ENCODE data around the gene GPR179.

Gene GPR179

GRCh38 chr17:38345743-38346142 is 2.0 kb upstream of the GPR179 start:
- DNase-seq = no peak

DNA sequence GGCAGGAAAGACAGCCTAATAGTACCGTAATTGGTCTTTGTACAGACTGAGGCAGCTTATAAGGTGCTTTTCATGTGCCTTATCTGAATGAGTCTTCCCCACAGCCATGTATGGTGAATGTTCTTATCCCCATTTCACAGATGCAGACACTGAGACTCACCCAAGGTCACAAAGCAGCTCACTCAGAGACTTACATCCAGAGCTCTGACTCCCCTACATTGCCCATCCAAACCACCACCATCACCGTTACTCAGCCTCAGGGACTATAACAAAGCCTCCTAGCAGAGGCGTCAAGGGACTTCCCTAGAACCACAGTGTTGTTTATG is 627 bp upstream of the GPR179 start:
- no peak for DNase-seq

DNA sequence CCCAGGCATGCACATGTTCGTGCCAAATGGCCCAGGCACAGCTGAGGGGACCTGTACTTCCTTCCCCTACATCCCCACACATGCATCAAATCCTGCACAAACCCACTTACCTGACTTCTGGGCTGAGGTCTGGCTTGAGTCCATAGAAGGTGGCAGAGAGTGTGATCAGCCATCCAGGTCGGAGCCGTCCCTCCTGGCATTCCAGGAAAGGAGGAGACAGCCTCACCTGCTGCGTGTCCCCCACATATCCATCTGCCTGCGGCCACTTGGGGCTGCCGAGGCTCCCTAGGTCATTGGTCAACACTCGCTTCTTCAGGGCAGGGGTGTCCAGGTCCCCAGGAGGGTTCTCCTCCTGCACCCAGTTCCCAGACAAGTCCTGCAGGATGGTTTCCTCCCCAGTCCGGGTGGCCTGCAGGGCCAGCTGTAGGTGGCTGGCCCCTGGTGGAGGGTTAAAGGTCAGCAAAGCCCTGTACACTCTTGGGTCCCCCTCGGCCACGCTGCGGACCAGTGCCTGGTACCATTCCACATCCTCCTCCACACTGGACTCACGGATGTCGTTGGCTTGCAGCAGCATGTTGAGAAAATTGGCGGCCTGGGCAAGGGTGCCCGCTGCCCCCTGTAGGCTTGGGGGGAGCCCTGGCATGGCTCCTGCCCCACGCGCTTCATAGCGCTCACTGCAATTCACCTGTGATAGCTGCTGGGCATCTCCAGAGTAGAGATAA is 709 bp downstream of the GPR179 start:
- DNase-seq = no peak

GRCh38 chr17:38341035-38341721 is 2.6 kb downstream of the GPR179 start:
- no peak for DNase-seq

DNA sequence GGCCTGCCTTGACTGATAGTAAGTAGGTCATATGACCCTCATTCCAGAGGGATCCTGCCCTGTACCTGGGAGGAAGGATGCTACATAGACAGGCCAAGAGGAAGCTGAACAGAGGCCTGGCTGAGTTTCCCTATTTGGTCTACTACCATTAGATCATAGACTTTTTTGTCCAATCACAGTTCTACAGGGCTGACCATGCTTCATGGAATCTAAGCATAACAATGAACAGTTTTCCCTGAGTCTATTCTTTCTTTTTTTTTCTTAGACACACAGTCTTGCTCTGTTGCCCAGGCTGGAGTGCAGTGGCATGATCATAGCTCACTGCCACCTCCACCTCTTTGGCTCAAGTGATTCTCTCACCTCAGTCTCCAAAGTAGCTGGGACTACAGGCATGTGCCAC is 3.9 kb downstream of the GPR179 start:
- DNase-seq = no peak

- no peak for DNase-seq
Measured at GRCh38 chr17:38338535-38338934, 5.2 kb downstream of the GPR179 start.

- no peak for DNase-seq
Measured at GRCh38 chr17:38338053-38338452, 5.7 kb downstream of the GPR179 start.

DNA sequence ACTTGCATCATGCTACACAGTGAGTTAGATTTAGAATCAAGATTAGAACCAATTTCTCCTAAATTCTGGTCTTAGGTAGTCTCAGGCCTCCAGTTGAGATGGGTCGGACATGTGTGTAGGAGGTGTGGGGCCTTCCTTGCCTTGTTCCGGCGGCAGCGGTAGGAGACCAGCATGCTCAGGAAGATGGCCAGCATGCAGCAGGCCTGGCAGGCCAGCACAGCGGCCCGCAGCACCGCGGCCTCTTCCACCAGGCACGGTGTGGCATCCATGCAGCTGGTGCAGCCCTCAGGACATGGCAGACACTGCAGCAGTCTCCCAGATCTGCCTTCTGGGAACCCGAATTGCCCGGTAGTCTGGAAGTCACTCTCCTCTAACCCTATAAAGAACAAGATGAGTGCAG is 6.9 kb downstream of the GPR179 start:
- DNase-seq = no peak

GRCh38 chr17:38334480-38335364 is 9.0 kb downstream of the GPR179 start:
- DNase-seq = no peak

DNA sequence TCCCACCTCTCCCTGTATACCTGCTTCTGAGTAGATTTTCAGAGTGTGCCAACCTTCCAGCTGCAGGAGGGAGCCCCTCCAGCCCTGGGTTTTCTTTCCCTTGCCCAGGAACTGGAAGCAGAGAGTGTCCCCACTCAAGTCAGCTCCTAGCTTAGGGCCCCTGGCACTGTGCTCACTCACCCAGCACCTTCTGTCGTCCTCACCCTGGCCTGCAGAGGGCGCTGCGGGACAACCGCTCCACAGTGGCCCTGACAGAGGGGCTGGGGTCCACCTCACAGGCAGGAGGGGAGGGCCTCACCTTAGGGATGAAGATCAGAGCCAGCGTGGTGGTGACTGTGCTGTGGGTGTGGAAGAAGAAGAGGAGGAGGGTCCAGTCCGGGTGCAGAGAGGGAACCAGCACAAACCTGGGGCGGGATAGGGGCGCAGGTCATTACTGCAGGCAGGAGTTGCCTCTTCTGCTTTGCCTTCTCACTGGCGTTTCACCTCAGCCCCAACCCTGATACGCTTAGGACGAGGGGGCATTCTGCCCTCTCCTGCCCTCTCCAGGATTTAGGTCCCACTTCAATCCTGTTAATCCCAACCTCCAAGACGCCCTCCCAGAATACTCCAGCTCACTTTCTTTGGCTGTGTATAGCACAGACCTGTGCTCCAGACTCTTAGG is 10.0 kb downstream of the GPR179 start:
- DNase-seq = peak in 2 of 4 experiments; percentile 3 to 15

DNA sequence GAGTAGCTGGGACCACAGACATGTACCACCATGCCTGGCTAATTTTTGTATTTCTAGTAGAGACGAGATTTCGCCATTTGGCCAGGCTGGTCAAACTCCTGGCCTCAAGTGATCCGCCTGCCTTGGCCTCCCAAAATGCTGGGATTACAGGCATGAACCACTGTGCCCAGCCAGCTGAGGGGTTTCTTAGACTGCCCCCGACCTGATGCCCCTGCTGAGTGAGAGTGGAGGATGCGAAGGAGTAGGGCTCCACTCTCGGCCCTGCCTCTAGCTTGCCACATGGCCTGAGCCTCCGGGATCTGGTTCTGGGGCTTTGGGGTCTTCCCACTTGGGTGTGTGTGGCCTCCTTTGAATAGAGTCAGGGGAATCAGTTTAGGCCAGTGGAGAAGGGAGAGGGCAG is 11.0 kb downstream of the GPR179 start:
- DNase-seq = no peak

DNA sequence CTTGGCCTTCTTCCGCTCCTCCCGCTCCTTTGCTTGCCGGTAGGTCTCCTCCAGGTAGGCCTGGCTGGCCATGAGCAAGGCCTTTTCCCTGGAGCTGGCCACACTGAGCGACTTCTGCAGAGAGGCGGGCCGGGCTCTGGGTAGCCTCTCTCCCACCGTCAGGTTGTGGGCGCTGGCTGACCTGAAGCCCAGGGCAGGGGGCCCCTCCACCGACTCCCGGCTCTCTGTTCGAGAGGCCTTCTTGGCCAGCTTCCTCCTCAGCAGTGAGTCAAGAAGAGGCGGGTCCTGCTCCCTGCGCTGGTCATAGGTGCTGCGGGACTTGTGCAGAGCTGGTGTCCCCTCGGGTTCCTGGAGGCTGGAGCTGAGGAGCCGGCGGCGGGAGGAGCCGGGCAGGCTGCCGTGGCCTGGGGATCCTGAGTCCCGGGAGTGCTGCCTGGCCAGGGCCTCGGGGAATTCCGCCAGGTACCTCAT is 12.8 kb downstream of the GPR179 start:
- no peak for DNase-seq

DNA sequence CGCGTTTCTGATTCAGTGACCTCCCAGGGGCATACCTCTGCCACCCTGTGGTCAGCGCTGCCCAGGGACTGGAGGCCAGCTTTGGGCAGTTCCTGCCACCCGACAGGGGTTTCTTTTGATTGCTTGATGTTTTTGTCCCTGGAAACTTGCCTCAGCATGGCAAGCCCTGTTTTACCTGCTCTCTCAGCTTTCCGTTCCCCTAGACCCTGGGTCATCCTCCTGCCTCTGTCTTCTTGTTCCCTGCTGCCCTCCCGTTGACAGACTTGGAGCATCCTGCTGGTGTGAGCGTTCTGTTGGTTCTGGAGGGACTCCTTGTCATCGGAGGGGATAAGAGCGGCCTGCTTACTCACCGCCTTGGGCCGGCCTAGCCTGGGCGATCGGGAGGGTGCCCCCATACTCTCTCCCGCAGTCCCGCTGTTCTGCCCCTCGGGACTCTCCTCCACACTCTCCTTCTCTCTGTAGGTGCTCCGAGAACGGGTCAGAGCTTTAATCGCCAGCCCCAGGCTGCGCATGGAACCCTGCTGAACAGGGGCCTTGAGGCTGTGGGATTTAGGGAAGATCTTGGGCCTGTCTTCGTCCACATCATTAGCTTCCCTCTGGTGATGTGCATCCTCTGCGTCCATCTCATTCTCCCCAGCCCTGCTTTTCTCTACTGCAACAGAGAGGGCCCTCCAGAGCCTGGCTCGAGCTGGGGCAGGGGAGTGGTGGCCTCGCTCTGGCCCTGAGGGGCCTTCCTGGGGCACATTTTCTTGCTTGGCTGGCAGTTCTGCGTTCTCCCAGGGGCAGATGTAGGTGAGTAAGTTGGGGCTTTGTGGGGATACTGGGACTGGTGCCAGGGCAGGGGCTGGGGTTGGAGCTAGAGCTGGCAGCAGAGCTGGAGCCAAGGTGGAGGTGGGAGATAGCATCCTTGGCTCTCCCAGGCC is 13.7 kb downstream of the GPR179 start:
- no peak for DNase-seq

DNA sequence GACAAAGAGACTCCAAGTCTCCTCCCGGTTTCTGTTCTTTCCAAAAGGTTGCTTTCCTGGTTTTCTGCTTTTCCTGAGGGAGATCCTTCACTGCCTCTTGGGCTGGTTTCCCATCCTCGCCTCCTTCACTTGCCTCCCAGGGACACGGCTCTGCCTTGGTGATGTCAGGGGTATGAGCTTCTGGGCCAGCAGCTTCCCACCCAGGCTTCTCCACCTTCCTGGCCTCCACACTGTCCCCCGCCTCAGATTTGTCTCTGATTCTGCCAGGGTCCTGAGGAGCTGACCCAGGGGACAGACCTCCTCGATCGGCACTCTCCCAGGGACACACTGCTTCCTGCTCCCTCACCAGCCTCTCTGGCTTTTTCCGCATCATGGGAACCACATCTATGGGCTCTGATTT is 14.5 kb downstream of the GPR179 start:
- DNase-seq = no peak

- DNase-seq = no peak
Measured at GRCh38 chr17:38328620-38329019, 15.1 kb downstream of the GPR179 start.

- no peak for DNase-seq
Measured at GRCh38 chr17:38327936-38328335, 15.8 kb downstream of the GPR179 start.

DNA sequence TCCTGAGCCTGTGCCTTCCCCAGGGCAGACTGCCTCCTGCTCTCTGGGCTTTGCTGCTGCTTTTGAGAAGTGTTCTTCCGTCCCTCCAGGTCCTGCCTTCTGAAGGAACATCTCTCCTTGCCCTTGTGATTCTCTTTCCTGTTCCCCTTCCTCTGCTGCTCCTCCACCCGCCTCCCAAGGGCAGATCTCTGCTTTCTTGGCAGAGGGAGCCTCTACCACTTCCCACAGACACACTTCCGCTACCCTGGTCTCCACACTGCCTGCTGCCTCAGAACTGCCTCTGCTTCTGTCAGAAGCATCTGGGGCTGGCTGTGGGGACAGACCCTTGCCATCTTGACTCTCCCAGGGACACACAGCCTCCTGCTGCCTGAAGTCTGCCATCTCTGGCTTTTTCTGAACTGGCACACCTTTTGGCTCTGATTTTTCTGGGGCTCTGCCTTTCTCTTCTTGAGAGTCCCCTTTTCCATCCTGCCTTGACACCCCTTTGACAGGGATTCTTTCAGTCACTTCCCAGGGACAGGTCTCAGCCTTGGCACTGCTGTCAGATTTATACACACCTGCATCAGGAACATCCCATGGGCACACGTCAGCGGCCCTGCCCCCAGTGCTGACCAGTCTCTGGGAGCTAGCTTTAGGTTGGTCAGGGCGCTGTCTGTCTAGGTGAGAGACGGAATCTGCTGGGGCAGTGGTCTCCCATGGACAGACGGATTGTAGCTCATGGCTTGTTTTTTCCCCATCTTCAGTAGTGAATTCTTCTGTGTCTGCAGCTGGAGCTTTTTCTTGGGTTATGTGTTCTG is 16.6 kb downstream of the GPR179 start:
- no peak for DNase-seq

- no peak for DNase-seq
Measured at GRCh38 chr17:38325221-38325851, 18.4 kb downstream of the GPR179 start.

DNA sequence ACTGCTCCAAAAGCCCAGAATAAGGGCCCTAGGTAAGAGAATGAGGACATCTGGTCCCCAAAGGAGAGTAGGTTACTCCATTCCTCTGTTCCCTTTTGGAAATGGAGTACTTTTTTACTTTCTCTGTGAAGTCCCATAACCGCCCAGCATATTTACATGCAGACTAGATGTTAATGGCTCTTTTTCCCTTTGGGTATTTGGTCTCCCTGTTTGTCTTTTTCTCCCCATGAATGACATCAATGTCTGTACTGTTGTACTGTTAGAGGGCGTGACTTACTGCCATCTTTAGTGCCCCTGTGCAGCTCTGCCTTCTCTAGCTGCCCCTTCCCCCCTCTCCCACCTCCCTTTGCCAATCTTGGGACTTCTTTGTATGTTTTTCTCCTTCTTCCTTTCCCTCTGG is 19.0 kb downstream of the GPR179 start:
- DNase-seq = no peak

DNA sequence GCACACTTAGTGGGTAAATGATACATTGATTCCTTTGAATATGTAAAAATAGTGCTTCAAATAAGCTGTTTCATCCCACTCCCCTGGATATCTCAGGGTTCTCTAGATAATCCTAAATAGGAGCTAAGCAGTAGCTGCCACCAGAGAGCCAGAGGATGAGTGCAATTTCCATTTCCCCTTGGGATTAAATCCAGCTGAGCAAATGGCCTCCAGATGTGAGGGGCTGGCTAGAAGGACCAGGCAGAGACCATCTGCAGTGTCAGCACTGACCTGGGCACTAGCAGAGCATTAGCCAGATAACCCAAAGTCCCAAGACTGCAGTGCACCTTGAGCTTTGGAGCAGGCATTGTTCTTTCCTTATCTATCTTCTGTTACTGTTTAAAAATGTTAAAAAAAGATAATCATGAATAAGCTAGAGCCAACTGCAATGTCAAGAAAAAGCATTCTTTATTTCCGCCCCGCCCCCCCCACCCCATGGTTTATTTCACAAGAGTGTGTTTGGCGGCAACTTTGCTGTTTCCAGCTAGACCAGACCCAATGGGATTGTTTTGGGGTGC is 19.5 kb downstream of the GPR179 start:
- DNase-seq = no peak

Data from activated CD4-positive, CD25-positive, alpha-beta regulatory T cell (primary cell).